Measurements from ENCODE around the gene DNAH8.

DNA sequence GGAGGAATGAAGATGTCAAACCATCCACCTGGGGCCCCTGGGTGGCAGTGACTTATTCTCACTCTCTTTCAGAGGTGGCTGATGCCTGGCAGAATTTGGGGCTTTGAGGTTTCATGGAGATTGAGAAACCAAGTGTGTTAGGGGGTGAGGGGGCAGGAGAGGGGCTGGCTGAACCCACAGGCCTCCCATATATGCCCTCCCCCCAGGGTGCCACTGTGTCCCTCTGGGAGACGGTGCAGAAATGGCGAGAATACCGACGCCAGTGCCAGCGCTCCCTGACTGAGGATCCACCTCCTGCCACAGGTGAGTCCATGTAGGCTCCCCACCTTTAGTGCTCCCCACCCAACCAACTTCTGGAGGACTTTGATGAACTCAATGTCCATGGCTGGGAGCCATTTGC, 341.1 kb downstream of the DNAH8 start:
- TF ChIP-seq POLR2A (IDR thresholded peaks at IDR 0.05; ENCODE audit: borderline replicate concordance, extremely low read depth, insufficient read depth, insufficient read length) = no peak
- no peak for TF ChIP-seq SRF (IDR thresholded peaks at IDR 0.05; ENCODE audit: low read depth)
- no peak for TF ChIP-seq CTCF (IDR thresholded peaks at IDR 0.05 in 2 of 3, conservative IDR thresholded peaks at IDR 0.05 in 1 of 3; ENCODE audit: borderline replicate concordance in 1 of 3, insufficient read depth in 1 of 3, low read depth in 2 of 3, low read length in 2 of 3)
- TF ChIP-seq MAX (IDR thresholded peaks at IDR 0.05) = no peak
- TF ChIP-seq POLR2AphosphoS5 (IDR thresholded peaks at IDR 0.05; ENCODE audit: low read depth, low read length) = no peak
- no peak for TF ChIP-seq FOSL1 (IDR thresholded peaks at IDR 0.05; ENCODE audit: low read depth)
- no peak for TF ChIP-seq EZH2 (IDR thresholded peaks at IDR 0.05)
